Islet of Langerhans (tissue), 1 donor: ENCODE measurements around the gene DENND1C.

Experiments
- FAIRE-seq: peaks from one replicate; lab custom pipeline; 2011; peaks lifted over from hg19 to GRCh38; lab: Jason Lieb, UNC

DENND1C gene, protein sequence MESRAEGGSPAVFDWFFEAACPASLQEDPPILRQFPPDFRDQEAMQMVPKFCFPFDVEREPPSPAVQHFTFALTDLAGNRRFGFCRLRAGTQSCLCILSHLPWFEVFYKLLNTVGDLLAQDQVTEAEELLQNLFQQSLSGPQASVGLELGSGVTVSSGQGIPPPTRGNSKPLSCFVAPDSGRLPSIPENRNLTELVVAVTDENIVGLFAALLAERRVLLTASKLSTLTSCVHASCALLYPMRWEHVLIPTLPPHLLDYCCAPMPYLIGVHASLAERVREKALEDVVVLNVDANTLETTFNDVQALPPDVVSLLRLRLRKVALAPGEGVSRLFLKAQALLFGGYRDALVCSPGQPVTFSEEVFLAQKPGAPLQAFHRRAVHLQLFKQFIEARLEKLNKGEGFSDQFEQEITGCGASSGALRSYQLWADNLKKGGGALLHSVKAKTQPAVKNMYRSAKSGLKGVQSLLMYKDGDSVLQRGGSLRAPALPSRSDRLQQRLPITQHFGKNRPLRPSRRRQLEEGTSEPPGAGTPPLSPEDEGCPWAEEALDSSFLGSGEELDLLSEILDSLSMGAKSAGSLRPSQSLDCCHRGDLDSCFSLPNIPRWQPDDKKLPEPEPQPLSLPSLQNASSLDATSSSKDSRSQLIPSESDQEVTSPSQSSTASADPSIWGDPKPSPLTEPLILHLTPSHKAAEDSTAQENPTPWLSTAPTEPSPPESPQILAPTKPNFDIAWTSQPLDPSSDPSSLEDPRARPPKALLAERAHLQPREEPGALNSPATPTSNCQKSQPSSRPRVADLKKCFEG

DNA sequence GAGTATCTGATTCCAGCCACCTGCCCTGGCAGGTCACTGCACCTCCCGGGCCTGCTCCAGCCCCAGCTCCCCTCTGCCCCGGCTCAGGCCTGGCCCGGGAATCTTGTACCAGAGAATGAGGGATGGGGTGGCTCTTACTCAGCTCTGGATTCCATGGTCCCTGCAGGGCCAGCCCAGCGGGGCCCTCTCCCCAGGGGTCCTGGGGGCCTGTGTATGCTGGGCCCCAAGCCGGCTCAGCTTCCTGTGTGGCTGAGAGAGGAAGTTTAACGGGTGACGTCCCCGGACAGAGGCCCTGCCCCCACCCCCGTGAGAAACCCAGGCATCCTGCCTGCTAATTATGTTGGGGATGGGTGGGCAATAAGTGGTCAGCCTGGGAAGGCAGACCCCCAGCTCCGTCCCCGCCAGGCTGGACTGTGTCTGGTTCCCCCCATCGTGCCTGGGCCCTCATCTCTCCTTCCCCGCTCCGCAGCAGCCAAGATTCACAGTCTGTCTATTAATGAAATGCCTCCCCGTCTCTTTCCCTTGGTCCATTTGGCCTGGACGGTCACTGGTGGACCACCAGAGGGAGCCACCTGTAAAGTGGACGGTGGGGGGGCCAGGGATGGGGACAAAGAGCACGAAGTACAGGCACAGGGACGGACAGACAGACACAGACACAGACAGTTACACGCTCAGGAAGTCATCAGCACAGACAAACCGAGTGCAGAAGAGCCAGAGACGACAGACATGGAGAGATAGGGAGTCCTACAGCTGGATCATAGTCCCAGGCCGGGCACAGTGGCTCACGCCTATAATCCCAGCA, at the start of gene DENND1C:
Gene DENND1C (minus strand): TSS at position 247 of the 802 bp plus-strand sequence. CDS start 92 bp downstream, at position 155.
- FAIRE-seq: no peak

DNA sequence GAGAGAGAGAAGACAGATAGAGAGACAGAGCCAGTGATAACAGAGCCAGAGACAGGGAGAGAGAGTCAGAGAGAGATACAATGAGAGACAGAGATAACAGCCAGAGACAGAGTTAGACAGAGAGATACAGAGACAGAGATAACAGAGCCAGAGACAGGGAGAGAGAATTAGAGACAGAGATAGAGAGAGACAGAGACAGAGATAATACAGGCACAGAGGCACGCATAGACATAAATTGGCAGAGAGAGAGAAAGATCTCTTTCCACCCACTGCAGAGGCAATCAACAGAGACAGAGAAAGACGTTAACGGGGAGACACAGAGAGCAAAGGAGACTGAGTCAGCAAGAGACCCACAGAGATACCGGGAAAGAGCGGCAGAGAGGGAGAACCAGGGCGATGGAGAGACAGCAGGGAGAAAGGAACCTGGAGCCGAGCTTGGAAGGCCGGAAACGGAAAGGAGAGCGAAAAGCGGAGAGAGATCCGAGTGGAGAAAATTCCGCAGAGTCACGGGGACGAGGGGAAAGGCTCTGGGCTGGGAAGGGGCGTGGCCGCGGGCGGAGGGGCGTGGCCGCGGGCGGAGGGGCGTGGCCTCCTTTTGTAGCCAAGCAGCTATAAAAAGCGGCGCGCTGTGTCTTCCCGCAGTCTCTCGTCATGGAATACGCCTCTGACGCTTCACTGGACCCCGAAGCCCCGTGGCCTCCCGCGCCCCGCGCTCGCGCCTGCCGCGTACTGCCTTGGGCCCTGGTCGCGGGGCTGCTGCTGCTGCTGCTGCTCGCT, 49.0 kb upstream of the DENND1C start, which contains the start of gene TNFSF9:
Gene TNFSF9 (plus strand): TSS at position 641 of the 777 bp plus-strand sequence. CDS start 11 bp downstream, at position 652.
- no peak for FAIRE-seq

DNA sequence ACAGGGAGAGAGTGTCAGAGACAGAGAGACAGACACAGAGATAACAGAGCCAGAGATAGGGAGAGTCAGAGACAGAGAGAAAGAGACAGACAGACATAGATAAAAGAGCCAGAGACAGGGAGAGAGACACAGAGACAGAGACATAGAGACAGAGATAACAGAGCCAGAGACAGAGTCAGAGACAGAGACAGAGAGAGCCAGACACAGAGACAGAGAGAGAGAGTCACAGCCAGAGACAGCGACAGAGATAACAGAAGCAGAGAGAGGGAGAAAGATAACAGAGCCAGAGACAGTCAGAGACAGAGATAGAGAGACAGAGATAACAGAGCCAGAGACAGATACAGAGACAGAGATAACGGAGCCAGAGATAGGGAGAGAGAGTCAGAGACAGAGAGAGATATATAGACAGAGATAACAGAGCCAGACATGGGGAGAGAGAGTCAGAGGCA, 48.4 kb upstream of the DENND1C start:
- FAIRE-seq: no peak

DNA sequence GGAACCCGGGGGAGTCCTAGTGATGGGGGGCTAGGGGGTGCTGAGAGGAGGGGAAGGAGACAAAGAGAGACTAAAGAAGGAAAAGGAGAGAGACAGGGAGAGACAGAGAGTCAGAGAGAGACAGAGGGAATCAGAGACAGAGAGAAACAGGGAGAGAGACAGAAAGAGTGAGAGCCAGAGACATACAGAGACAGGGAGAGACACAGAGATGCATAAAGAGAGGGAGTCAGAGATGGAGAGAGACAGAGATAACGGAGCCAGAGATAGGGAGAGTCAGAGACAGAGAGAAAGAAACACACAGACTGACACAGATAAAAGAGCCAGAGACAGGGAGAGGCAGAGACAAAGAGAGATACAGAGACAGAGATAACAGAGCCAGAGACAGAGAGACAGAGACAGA, 47.8 kb upstream of the DENND1C start:
- no peak for FAIRE-seq

DNA sequence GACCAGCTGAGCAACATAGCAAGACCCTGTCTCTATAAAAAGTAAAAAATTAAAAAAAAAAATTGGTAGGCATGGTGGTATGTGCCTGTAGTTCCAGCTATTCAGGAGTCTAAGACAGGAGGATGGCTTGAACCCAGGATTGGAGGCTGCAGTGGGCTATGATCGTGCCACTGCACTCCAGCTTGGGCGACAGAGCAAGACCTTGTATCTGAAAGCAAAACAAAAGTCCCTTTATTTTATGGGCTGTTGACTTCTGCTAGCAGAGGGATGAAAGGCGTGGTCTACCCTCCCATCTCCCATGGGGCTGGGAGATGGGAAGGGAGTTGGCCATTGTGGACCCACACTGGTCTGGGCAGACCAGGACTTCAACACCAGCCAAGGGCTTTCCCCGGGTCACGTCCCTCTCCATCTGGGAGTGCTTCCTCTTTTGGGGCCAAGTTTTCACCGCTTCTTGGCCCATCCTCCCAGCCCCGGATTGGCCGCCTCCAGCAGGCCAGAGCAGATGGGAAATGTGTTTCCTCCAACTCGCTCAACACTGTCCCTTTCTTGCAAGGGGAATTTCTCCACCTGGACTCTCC, 47.0 kb upstream of the DENND1C start:
- no peak for FAIRE-seq

DNA sequence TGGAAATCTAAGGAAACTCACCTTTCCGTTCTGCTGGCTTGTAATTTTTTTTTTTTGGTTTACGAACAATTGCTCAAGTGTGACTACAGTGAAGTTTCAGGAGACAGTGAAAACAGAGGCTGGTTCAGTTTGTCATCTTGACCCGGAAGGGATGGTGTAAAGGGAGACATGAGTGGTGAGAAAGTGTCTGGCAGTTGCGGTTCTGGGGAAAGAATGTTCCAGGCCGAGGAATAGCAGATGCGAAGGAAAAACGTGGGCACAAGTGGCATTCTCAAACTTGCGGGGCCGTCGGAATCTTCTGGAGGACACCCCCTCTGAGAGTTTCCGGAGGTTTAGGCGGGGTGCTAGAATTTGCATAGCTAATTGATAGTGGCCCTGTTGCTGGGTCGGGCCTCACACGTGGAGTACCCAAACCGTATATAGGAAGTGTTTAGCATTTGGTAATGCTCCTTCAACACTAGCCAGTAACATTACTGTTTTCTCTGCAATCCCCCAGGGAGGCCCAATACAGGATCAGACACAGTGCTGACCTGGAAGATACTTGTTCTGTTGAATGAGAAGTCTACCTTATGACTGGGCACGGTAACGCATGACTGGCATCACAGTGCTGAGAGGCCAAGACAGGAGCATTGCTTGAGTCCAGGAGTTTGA, 46.4 kb upstream of the DENND1C start:
- FAIRE-seq: no peak

DNA sequence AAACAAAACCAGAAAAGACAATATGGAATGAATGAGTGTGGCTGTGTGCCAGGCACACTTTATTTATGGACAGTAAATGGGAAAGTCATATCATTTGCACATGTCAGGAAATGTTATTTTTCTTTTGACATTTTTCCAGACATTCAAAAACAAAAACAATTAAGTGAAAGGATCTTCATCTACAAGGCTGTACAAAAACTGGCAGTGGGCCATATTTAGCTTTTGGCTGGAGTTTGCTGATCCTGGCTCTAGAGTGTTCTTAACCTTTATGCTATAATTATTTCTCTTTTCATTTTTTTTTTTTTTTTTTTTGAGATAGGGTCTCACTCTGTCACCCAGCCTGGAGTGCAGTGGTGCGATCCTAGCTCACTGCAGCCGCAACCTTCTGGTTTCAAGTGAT, 42.7 kb upstream of the DENND1C start:
- FAIRE-seq: no peak

DNA sequence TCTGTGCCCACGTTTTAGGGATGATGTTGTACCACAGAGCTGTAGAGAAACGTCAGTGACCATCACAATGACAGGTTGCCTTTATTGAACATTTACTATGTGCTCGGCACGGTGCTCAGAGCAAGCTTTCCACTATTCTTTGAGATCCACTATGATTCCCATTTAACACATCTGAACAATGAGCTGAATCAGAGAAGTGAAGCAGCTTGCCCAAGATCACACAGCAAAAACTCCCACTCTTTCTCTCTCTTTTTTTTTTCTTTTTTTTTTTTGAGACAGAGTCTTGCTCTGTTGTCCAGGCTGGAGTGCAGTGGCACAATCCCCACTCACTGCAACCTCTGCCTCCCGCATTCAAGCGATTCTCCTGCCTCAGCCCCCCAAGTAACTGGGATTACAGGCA, 41.1 kb upstream of the DENND1C start:
- no peak for FAIRE-seq

DNA sequence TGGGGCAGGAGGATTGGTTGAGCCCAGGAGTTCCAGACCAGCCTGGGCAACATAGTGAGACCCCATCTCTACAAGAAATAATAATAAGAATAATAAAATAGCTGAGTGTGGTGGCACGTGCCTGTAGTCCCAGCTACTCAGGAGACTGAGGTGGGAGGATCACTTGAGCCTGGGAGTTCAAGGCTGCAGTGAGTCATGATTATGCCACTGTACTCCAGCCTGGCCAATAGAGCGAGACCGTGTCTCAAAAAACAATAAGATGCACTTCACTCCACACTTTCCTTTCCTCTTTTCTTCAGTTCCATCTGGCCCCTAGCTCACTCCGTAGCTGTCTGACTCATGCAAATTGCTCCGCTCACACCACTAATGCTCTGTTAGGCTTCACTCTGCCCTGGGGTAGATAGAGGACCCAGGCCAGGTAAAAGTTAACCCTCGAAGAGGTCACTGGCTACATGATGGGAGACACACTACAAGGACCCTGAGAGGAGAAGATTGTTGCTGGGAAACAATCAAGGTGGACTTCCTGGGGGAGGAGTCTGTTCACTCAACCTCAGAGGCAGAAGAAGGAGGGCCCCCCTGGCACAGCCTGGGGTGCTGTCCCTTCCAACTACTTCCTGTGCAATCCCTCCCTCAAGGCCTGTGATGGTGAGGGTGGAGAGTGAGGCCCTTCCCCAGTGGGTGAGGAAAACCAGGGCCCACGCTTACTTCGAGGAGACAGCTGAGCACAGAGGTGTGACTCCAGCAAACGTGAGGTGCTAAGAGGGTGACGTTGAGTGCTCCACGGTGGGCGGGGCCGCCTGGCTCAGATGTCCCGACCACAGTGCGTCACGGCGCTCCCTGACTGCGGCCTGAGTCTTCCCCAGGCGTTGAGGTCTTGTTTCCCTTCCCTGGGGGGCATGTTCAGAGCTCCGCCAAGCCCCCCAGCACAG, 40.4 kb upstream of the DENND1C start:
- FAIRE-seq: no peak

DNA sequence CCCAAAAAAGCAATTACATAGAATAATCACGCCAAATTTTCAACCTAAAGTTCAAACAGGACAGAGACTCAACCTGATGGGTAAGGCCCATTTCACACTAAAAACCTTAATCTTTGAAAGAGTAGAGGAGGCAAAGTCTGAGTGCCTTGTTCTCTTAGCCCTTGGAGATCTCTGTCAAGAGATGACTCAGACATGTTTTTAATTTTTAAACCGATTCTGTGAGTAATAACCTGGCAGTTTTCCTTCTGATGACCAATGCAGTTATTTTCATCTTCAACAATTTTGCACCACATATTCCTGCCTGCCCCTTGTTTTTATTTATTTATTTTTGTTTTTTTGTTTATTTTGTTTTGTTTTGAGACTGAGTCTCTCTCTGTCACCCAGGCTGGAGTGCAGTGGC, 37.7 kb upstream of the DENND1C start:
- no peak for FAIRE-seq

DNA sequence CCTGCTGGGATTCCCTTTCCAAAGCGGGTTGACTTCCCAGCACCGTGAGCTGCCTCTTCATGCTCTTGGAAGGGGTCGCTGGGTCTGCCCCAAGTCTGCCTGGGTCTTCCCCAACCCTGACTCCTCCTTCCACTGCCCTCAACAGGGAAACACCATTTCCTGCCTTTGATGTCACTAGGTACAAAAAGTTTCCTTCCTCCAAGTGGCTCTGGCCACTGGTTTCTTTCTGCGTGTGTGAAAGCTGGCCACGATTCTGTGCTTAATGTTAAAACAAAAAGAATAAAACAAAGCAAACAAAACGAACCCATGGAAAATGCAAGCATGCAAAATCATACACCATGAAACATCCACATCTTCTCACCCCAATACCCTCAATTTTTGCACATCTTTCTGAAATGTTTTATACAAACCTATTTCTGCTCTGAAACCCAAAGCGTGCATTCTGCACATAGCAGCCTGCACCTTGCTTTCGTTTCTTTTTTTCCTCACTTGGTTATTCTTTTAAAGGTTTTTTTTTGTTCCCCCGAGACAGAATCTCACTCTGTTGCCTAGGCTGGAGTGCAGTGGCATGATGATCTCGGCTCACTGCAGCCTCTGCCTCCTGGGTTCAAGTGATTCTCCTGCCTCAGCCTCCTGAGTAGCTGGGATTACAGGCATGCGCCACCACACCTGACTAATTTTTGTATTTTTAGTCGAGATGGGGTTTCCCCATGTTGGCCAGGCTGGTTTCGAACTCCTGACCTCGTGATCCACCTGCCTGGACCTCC, 36.7 kb upstream of the DENND1C start:
- no peak for FAIRE-seq

DNA sequence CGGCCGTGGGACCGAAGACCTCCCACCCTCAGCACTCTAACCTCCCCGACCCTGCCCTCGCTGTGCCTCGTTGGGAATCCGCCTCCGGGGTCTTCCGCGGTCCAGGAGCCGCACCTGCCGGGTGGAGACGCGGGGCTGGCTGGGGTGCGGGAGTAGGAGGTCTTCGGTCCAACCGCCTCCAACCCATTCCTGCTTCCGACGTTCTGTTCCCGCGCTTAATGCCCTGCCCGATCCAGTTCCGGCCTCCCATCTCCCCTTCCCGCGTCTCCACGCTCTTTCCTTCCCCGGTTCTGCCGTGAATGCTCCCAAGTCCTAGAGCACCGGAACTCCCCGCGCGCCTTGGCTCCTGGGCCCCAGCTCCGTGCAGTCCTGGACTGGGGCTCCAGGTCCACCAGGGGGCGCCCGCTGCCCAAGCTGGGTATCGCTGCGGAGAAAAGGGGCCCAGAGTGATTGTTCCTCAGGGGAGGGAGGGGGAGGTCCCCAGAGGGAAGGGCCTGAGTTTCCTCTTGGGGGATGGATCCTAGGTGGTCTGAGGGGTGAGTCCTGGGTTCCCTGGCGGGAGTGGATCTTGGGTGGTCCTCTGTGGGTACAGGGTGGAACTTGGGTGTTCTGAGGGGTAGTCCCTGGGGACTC, 35.2 kb upstream of the DENND1C start:
- no peak for FAIRE-seq

DNA sequence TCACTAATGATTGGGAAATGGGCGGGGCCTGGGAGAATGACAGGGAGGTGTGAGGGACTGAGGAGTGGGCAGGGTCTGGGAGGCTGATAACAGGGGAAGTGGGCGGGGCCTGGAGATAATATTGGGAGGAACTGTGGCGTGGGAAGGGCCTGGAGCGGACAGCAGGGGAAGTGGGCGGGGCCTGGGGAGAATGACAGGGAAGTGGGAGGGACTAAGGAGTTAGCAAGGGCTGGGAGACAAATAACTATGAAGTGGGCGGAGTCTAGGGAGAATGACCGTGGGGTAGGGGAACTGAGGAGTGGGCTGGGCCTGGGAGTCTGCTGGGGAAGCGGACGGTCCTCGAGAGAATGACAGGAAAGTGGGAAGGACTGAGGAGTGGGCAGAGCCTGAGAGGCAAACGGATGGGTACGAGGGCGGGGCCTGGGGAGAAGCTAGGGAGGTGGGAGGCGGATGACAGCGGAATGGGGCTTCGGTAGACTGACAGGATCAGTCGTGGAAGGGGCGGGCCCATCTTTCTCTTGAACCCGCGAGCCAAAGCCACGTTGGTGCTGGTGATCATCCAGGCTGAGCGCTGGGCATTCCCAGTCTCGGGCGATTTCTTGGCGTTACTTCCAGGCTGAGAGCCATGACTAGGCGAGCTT, 34.6 kb upstream of the DENND1C start:
- no peak for FAIRE-seq

DNA sequence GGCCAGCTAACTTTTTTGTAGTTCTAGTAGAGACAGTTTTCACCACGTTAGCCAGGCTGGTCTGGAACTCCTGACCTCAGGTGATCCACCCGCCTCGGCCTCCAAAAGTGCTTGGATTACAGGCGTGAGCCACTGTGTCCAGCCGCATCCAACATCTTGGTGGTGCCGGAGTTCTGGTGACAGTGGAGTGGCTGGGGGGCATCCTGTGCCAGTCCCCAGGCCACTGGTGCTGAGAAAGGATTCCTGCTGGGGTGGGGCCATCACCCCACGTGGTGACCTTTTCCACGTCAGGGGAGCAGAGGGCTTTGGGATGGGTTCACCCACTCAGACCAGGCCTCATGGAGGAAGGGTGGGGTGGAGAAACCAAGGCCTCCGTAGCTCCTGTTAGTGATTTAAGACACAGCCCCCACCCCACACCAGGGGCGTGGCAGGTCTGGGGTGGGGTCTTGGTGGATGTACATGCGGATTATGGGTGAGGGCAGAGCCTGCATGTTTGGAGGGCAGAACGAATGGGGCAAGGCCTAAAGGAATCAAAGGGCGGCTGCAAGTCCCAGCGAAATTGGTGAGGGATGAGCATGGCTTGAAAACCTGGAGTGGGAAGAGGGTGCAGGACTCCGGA, 33.4 kb upstream of the DENND1C start:
- no peak for FAIRE-seq

DNA sequence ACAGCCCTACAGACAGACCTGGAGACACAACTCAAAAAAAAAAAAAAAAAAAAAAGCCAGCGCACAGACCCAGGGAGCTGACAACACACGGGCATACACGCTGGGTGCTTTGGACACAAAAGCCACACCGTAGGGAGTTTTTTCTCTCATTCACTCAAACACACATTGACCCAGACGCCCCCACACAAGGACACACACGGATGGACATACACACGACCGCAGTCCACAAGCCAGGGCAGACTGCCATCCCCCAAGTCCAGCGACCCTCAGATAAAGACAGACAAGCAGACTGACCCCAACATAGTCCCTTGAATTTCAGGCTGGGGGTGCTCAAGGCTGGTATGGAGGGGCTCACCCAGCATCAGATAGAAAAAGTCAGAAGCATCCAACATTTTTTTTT, 32.5 kb upstream of the DENND1C start:
- no peak for FAIRE-seq

DNA sequence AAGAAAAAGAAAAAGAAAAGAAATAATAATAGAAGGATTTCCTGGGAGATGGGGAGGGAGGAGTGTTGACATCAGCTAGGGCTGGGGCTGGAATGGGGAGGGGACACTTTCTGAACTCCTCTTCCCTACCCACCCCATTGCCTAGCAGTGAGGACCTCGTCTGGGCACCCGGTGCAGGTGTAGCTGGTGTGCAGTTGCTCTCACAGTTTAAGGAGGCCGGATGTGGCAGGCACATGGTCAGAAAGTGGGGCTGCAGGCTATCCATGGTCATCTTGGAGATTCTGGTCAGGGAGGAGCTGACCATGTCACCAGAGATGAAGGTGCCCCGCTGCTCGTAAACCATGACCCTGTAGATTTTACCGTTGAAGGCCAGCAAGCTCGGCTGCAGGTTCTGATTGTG, 29.0 kb upstream of the DENND1C start:
- FAIRE-seq: no peak
